GM19328 (cell line): ENCODE data around the gene PFKFB3.

Experiments
- ATAC-seq: cut with Tn5 transposase; IDR thresholded peaks from one replicate; pipeline ENCODE4 v1.9.1; 2021; ENCODE audit warnings: mild to moderate bottlenecking, moderate library complexity; ENCODE audit not compliant: unreplicated experiment

The PFKFB3 gene

GRCh38 chr10:6219494-6219836, 16.7 kb downstream of the PFKFB3 start:
- ATAC-seq: no peak

GRCh38 chr10:6220418-6221191, 17.9 kb downstream of the PFKFB3 start:
- no peak for ATAC-seq

- ATAC-seq: no peak
These were observed 18.6 kb downstream of the PFKFB3 start for GRCh38 chr10:6221192-6221940.

GRCh38 chr10:6221971-6222751, 19.4 kb downstream of the PFKFB3 start:
- no peak for ATAC-seq

- no peak for ATAC-seq
These were observed 20.0 kb downstream of the PFKFB3 start for GRCh38 chr10:6222755-6223154.

- no peak for ATAC-seq
These were observed 21.2 kb downstream of the PFKFB3 start for GRCh38 chr10:6223981-6224380.

- no peak for ATAC-seq
These were observed 22.0 kb downstream of the PFKFB3 start for GRCh38 chr10:6224781-6225180.

- ATAC-seq: no peak
These were observed 22.6 kb downstream of the PFKFB3 start for GRCh38 chr10:6225263-6225814.

- ATAC-seq: no peak
These were observed 23.5 kb downstream of the PFKFB3 start for GRCh38 chr10:6226216-6226615.

- no peak for ATAC-seq
These were observed 24.6 kb downstream of the PFKFB3 start for GRCh38 chr10:6227346-6227745.

GRCh38 chr10:6228010-6228511, 25.3 kb downstream of the PFKFB3 start:
- no peak for ATAC-seq

GRCh38 chr10:6228647-6229046, 25.9 kb downstream of the PFKFB3 start:
- no peak for ATAC-seq

GRCh38 chr10:6229290-6229689, 26.6 kb downstream of the PFKFB3 start:
- ATAC-seq: no peak

- no peak for ATAC-seq
These were observed 27.0 kb downstream of the PFKFB3 start for GRCh38 chr10:6229746-6230145.

- ATAC-seq: no peak
These were observed 27.6 kb downstream of the PFKFB3 start for GRCh38 chr10:6230315-6230714.

GRCh38 chr10:6231146-6231545, 28.4 kb downstream of the PFKFB3 start:
- ATAC-seq: no peak

- ATAC-seq: no peak
These were observed 29.0 kb downstream of the PFKFB3 start for GRCh38 chr10:6231730-6232129.

- ATAC-seq: no peak
These were observed 29.6 kb downstream of the PFKFB3 start for GRCh38 chr10:6232225-6232807.

- no peak for ATAC-seq
These were observed 30.4 kb downstream of the PFKFB3 start for GRCh38 chr10:6232846-6233724.
